GM19455 (cell line): ENCODE data around the gene MYB.
"Not testable (repeated sequence)": the region's sequence is repeated elsewhere in the genome, so short reads cannot be mapped to it uniquely, and the experiment has no call there.

ENCODE experiments used
- ATAC-seq: cut with Tn5 transposase; IDR thresholded peaks from one replicate; pipeline ENCODE4 v1.9.1; 2021; ENCODE audit not compliant: unreplicated experiment

Gene MYB

GRCh38 chr6:135243871-135244796, 63.0 kb downstream of the MYB start:
- ATAC-seq = no peak

DNA sequence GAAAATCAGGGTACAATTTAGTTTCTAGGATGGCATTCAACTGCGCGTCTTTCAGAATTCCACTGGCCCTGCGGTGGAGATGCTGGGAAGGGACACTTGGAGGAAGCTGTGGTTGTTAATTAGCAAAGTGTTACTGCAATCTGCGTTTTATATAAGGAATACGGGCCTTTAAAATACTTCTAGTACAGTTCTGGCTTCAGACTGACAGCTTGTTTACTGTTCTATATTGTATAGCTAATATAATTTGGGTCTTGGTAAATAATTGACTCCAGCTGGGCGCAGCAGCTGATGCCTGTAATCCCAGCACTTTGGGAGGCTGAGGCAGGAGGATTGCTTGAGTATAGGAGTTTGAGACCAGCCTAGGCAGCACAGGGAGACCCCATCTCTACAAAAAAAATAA, 63.7 kb downstream of the MYB start:
- ATAC-seq = no peak

DNA sequence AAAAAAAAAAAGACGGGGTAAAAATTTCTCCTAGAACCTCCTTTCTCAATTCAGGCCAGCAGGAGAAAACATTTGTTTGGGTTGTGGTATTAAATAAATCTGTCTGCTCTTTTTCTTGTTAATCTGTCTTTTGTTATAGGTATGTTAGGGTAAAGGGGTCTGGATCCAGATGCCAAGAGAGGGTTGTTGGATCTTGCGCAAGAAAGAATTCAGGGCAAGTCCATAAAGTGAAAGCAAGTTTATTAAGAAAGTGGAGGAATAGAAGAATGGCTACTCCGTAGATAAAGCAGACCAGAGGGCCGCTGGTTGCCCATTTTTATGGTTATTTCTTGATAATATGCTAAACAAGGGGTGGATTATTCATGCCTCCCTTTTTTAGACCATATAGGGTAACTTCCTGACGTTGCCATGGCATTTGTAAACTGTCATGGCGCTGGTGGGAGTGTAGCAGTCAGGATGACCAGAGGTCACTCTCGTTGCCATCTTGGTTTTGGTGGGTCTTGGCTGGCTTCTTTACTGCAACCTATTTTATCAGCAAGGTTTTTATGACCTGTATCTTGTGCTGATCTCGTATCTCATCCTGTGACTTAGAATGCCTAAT, 65.4 kb downstream of the MYB start:
- ATAC-seq = not testable (repeated sequence)

GRCh38 chr6:135250234-135250633, 69.1 kb downstream of the MYB start:
- no peak for ATAC-seq

DNA sequence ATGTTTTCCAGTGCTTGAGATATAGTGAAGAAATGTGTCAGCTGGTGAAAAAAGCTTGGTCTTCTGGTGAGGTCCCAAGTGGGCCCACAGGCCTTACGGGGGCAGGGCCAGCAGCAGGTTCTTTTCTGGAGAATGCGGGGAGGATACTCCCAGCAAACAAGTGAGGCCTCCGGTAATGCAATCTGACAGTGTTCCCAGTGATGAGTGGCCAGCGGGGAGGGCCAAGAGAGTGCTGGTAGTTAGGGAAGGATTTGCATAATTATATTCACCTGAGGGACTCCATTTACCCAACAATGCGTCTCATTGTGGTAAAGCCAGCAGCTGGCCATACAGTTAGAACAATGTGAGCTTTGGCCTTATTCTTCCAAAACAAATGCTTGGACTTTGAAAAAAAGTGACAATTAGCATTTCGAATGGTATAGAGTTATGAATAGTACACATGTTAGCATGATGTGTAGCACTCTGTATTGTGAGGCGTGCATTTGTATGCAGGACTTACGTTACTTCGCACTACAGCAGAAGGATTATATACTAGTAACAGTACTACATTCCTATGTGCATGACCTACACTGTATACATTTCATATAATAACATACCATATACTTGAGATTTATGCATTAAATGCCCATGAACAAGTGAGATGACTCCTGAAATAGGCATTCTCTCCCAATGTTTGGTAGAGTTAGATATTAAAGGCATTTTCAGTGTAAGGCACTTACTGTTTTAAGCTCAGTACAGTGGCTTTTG, 69.8 kb downstream of the MYB start:
- no peak for ATAC-seq

GRCh38 chr6:135251498-135252441, 70.7 kb downstream of the MYB start:
- ATAC-seq = no peak

GRCh38 chr6:135254471-135254870, 73.4 kb downstream of the MYB start:
- no peak for ATAC-seq

GRCh38 chr6:135256866-135257265, 75.8 kb downstream of the MYB start:
- ATAC-seq = no peak

- ATAC-seq = no peak
Measured at GRCh38 chr6:135257631-135258405, 76.7 kb downstream of the MYB start.

GRCh38 chr6:135258970-135259369, 77.9 kb downstream of the MYB start:
- no peak for ATAC-seq

DNA sequence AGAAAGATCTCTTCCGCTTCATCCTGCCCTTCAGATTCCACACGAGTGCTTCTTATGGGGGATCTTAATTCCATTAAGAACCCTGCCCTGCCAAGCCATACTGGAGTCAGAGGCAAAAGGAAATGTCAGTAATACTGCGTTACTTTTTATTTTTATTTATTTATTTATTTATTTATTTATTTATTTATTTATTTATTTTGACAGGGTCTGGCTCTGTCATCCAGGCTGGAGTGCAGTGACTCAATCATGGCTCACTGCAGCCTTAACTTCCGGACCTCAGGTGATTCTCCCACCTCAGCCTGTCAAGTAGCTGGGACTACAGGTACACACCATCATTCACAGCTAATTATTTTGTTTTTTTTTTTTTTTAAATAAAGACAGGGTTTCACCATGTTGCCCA, 79.5 kb downstream of the MYB start:
- no peak for ATAC-seq

- ATAC-seq = no peak
Measured at GRCh38 chr6:135261872-135262725, 81.0 kb downstream of the MYB start.

DNA sequence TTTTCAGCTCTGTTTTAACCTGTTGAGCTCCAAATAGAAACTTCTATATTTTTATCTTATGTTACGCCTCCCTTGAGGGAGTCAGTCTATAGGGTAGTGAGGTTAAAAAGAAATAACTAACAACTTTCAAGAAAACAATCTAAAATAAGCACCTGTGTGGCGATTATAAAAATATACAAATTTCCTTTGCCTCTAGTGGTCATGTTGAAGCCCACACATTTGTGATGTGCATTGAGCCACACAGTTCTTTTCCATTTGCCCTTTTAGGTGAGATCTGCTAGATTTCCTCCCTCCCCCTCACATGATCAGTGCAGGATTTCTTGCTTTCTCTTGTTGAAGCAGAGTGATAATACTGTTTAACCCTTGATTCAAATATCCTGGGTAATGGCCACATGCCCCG, 84.2 kb downstream of the MYB start:
- no peak for ATAC-seq

DNA sequence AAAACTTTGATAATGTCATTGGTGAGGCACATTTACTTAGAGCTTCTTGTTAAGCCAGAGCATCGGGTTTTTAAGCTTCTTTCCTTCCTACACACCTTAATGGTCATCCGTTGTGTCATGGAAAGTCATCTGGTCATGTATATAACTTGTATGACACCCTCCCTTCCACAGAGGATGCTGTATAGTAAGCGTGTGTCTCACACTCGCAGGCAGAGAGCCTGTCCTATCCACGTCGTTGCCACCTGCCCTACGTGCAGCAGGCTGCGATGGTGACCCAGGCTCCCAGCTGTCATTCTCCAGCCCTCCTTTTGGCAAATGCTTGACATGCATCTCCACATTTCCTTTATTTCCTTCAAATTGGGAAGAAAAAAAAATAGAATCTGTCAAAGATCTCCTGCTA, 85.6 kb downstream of the MYB start:
- ATAC-seq = no peak

DNA sequence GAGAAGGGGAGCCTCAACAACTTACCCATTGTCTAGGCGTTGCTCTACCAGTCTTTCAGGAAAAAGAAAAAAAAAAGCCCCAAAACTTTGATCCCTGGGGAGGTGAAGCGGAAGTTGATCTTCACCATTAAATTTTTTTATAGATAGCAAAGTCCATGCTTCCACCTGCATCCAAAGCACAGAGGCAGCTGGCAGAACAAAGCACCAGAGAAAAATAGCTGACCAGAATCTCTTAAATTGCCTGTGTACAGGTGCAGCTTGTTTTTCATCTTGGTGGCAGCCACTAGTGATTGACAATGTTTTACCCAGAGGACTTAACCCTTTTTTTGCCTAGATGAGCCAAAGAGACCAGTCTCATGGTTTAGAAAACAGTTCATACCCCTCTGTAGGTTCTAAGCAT, 86.0 kb downstream of the MYB start:
- no peak for ATAC-seq

- no peak for ATAC-seq
Measured at GRCh38 chr6:135268263-135268662, 87.2 kb downstream of the MYB start.

- no peak for ATAC-seq
Measured at GRCh38 chr6:135268740-135269139, 87.6 kb downstream of the MYB start.
